ENCODE data around the gene SIVA1. TPM values are rescaled to one million over a fixed set of nuclear protein-coding genes. Genes with fewer than 3 reads are reported as not detected.

The SIVA1 gene
- total and polyA plus RNA-seq, 2 of the 8 experiments (the other 6 are each of a cell fraction or from before 2014, with no cell fraction given) = 123 to 589 TPM

- TF ChIP-seq POLR2A (IDR thresholded peaks at IDR 0.05; ENCODE audit: control extremely low read depth in 1 of 2, low read depth in 2 of 2, low read length in 2 of 2) (no peak), HDAC2 (IDR thresholded peaks at IDR 0.05; ENCODE audit: borderline replicate concordance in 1 of 2, low read depth in 2 of 2, low read length in 2 of 2) (no peak), E2F6 (IDR thresholded peaks at IDR 0.05) (no peak), KDM5A (IDR thresholded peaks at IDR 0.05; ENCODE audit: low read length) (no peak), MAX (IDR thresholded peaks at IDR 0.05) (no peak), HDAC6 (IDR thresholded peaks at IDR 0.05; ENCODE audit: low read depth, low read length) (no peak), ATF3 (IDR thresholded peaks at IDR 0.05; ENCODE audit: insufficient read depth, low read depth, low read length) (no peak), SAP30 (IDR thresholded peaks at IDR 0.05; ENCODE audit: insufficient read depth, insufficient replicate concordance, low read length) (no peak)
Observed at GRCh38 chr14:104767634-104767918, 14.6 kb downstream of the SIVA1 start (continued).
